NCI-H2029 treated with DMSO at 0.1 percent for 48 hours (cell line): ENCODE results near the gene SLCO1A2.

ENCODE experiments used
- DNase-seq: peaks from one replicate; lab custom pipeline; 2025; lab: John Stamatoyannopoulos, UW

The SLCO1A2 gene

GRCh38 chr12:21328578-21328977 lies 6.1 kb downstream of the SLCO1A2 start:
- DNase-seq: no peak

DNA sequence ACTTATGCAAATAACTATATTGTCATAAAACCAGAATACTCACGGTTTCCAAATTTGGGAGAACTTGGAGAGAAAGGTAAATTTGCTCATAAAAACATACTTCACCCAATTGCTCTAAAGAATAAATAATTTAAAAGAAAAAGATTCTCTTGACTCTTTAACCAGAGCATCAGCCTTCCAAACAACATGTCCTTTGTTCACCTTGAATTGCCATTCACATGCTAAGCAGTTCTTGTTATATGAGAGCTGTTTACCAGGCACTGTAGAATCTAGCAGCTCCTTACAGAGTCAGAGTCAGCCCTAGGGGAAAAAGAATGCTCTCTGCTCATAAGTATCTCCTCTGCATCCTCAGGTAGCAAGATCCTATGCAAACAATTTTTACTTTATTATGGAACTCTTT lies 10.2 kb downstream of the SLCO1A2 start:
- no peak for DNase-seq

DNA sequence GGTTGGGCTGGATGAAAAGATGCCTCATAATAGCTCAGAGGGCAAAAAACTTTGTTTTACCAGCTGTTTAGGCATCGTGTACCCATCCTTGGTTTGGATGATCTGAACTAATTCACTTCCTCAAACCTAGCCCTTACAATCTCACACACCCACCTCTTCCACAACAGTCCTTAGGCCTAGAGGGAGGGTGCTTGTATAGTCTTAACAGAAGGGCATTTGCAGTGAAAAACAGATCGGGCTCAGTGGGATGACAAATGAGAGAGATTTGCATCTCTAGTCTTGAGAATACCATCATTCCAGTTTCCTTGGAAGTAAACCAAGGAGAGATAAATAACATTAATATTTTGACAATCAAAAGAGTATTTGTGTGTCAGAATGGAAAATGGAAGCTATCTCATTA lies 11.0 kb downstream of the SLCO1A2 start:
- DNase-seq: no peak

GRCh38 chr12:21308785-21309184 lies 25.9 kb downstream of the SLCO1A2 start:
- no peak for DNase-seq

DNA sequence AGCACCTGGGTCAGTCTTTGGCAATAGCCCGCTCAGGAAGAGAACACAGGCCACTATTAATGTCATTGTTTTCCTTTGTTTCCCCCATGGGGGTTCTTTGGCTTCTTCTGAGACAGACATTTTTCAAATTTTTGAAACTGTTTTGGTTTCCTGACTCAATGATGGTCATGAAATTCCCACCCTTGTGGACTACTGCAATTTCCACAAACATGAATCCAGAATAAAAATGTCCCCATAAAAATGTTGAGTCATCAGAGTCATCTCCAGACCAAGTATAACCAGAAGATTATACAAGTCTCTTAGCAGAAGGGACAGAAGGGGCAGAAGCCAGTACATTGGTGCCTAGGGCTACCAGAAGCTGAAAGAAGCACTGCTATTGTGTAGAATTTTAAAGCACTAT lies 29.1 kb downstream of the SLCO1A2 start:
- no peak for DNase-seq

DNA sequence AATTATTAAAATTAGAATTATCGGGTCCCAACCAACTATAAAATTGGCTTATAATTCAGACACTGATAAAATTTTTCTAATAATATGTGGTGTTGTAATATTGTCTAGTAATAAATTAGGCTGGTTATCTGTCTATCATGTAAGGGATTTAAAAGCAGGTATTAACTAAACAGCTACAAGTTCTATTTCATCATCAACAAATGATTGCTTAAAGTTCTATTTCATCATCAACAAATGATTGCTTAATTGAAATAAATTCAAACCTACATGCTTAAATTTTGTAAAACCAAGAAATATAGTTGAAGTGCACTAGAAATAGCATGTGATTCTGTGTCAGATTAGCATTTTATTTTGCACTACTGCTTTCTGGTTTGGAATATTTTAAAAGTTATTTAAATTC lies 34.1 kb downstream of the SLCO1A2 start:
- no peak for DNase-seq

DNA sequence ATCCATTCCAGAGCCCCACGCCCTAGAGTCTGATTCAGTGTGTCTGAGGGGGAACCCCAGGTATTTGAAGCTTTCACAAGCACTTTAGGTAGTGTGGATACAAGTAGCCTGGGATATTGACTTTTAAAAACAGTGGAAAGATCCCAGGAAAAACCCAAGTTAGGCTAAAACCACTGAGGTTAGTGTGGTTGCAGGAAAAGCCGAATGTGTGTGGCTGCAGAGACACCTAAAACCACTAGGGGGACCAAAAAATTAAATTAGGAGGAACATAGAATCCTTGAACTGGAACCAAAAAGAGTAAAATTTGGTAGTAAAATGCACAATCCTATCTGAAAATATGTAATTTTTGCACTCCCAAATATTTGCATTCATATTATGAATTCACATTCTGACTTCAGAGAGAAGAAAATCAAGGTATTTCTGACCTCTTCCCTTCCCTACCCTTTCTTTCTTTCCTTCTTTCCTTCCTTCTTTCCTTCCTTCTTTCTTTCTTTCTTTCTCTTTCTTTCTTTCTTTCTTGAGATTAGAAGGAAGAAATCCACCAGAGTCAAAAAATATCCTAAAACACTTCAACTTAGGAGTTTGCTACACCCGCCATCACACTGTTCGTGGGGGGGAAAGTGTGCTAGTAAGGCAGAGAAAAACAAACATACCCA lies 37.8 kb downstream of the SLCO1A2 start:
- DNase-seq: peak; percentile 3

DNA sequence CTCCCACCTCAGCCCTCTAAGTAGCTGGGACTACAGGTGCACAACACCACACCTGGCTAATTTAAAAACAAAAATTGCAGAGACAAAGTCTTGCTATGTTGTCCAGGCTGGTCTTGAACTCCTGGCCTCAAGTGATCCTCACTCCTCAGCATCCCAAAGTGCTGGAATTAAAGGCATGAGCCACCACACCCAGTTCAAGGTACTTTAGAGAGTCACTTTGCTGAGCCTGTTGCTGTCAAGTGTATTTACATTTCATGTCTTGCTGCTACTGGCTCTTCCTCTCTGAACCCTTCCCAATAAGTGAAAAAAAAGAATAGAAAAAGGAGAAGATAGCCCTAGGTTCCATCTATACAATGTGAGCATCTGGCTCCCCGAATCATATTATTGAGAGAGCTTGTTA lies 38.4 kb downstream of the SLCO1A2 start:
- DNase-seq: no peak

DNA sequence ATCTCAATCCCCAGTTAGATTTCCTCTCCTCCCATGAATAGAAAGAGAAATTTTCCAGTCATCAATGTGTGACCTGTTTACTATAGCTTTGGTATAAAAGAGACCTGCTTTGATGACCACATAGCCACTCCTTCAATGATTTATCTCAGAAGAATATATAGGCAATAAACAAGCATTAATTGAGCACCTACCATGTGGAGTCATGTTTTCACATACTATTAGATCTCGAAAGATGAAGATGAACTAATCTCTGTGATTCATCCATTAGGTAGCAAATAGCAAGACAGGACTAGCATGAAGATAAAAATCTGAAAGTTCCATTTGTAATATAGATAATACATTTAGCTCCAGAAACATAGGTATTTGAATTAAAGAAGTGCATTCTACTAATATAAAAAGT lies 40.5 kb downstream of the SLCO1A2 start:
- no peak for DNase-seq

- DNase-seq: no peak
Observed at GRCh38 chr12:21292111-21292510, 42.6 kb downstream of the SLCO1A2 start.

GRCh38 chr12:21289698-21290097 lies 45.0 kb downstream of the SLCO1A2 start:
- no peak for DNase-seq

DNA sequence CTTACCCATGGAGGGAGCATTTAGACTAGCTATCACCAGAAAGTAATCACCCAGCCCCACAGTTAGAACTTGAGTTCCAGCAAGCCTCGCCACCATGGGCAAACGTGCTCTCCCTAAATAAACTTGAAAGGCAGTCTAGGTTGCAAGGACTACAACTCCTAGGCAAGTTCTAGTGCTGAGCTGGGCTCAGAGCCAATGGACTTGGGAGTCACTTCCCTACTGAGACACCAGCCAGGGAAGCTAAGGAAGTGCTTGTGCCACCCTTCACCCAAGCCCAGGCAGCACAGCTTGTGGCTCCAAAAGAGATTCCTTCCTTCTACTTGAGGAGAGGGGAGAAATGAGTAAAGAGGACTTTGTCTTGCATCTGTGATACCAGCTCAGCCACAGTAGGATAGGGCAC lies 57.9 kb downstream of the SLCO1A2 start:
- no peak for DNase-seq

DNA sequence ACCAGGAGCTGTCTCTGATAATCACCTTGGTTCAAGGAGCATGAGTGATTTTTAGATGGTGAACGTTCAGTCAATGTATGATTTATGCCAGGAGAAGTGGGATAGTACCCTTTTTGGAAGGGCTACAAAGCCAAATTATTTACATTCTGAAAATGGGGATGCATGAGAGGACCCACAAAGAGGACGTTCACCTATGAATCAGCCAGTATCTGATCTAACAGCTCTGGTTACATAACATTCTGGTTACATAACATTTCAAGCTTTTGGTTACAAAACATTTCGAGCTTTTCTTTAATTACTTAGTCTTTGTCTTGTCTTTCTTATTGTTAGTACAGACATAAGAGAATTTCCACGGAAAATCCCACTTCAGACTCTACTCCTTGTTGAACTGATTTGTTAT lies 68.8 kb downstream of the SLCO1A2 start:
- no peak for DNase-seq

DNA sequence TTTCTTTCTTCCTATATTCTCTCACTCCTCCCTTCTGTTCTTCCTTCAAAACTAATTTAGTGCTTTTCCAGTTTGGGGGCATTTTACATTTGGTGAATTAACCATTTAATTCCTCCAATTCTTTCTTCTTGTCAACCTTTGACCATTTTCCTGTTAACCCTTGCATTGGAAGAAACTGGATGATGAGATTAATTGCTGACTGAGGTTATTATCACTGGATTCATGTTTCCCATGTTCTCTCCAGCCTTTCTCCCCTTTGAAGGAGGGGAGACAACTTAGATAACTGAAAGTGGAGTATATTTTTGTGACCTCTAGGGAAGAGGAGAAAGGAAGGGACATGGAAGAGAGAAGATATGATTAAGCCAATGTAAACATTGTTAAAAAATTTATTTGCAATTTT lies 70.5 kb downstream of the SLCO1A2 start:
- no peak for DNase-seq

- no peak for DNase-seq
Observed at GRCh38 chr12:21257172-21257571, 77.5 kb downstream of the SLCO1A2 start.

DNA sequence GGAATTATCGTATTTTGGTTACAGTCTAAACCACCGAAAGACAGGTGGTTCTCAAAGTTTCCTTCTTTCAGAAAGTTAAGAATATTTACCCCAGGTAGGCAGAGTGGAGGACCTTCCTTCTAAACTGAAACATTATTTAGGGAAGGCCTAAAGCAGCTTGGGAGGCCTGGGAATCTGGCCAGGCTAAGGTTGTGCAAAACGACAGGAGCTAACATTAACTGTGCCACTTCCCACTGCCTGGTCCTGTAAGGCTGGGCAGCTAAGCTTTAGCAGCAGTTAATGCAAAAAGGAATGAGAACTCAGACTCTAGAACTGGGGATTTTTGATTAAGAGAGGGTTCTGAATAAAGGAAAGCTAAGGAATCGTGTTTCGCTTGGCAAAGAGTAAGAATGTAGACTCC lies 82.6 kb downstream of the SLCO1A2 start:
- DNase-seq: no peak

- no peak for DNase-seq
Observed at GRCh38 chr12:21248679-21249078, 86.0 kb downstream of the SLCO1A2 start.

GRCh38 chr12:21239866-21240265 lies 94.9 kb downstream of the SLCO1A2 start:
- DNase-seq: no peak

DNA sequence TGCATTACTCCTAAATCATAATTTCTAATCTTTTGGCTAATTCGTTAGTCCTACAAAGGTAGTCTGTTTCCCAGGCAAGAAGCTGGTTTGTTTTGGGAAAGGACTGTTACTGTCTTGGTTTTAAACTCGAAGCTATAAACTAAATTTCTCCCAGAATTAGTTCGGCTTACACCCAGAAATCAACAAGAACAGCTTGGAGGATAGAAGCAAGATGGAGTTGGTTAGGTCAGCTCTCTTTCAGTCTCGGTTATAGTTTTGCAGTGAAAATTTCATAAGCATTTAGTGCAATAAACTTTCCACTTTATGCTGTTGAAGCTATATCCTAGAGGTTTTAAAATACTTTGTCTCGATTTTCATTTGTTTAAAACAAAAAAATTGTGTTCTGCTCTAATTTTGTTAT lies 100.3 kb downstream of the SLCO1A2 start:
- DNase-seq: no peak

GRCh38 chr12:21223930-21224329 lies 110.8 kb downstream of the SLCO1A2 start:
- DNase-seq: no peak

DNA sequence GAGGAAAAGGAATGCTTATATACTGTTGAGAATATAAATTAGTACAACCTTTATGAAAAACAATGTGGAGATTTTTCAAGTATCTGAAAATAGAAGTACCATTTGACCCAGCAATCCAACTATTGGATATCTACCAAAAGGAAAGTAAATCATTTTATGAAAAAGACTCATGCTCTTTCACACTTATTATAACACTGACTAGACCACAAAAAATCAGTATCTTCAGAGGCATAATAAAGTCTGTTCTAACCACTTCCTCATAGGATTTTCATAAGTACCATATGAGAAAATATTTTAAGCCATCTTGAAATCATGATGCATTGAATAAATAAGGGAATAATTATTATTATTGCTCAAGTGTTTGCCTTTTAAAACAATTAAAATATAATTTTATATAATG lies 112.9 kb downstream of the SLCO1A2 start:
- DNase-seq: no peak

GRCh38 chr12:21221072-21221471 lies 113.6 kb downstream of the SLCO1A2 start:
- no peak for DNase-seq

DNA sequence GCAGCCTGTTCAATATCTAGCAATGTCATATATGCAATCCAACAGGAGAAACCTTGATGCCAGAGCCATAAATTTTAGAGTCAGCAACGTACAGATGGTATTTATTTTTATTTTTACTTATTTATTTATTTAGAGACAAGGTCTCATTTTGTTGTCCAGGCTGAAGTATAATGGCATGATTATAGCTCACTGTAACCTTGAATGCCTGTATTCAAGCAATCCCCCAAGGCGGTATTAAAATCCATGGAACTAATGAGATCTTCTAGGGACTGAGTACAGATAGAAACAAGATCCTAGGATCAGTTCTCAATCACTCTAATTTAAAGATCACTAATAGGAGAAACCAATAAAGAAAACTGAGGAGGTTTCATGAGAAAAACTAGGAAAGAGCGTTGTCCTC lies 114.5 kb downstream of the SLCO1A2 start:
- no peak for DNase-seq

DNA sequence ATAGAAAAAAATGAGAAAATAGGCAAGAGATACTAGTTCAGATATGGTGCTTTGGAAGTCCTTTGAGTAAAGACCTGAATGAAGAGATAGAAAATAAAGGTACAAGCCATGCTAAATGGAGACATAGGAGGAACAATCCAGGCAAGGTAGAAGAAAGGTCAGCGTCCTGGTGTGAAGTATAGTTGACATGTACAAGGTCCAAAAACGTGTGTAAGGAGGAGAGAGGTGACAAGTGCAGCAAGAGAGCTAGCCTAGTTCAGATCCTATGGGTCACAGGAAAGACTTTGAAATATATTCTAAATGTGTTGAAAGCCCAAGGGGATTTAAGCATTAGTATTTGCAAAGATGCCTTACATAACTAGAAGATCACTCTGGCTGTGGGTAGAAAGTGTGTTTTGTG lies 115.5 kb downstream of the SLCO1A2 start:
- DNase-seq: no peak
